Measurements from ENCODE around the gene SLC26A1.

DNA sequence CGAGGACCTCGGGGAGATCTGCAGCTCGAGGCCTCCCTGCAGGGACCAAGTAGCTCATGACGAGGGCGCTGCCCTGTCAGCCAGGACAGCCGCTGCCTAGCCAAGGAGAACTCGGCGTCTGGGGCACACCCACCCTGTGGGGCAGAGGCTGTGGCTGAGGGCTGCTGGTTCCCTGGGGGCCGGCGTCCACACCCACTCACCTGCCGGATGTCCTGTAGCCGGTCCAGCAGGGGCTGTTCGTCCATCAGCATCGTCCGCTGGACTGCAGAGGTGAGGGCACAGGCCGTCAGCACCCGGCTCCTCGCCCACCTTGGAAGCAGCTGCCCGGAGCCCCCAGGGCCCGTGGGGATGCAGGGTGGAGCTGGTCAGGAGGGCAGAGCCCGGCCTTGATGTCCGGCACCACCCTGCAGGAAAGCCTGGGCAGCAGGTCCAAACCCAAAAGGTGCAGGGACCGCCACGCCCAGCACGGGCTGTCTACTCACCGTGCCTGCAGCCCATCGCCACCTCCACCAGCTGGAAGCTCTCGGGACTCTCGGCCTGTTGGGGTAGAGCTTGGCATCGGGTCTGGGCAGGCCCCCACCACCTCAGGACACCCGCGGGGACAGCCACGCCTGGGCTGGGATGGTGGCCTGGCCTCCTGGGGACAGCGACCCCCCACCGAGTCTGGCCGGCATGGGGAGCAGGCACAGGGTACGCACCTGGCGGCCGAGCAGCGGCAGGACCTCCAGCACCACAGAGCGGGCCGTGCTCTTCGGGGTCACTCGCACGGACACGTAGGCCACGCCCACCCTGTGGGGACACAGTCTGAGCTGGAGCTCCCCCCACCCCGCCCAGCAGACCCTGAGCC is 26.7 kb downstream of the SLC26A1 start:
- TF ChIP-seq, protein P1, sequence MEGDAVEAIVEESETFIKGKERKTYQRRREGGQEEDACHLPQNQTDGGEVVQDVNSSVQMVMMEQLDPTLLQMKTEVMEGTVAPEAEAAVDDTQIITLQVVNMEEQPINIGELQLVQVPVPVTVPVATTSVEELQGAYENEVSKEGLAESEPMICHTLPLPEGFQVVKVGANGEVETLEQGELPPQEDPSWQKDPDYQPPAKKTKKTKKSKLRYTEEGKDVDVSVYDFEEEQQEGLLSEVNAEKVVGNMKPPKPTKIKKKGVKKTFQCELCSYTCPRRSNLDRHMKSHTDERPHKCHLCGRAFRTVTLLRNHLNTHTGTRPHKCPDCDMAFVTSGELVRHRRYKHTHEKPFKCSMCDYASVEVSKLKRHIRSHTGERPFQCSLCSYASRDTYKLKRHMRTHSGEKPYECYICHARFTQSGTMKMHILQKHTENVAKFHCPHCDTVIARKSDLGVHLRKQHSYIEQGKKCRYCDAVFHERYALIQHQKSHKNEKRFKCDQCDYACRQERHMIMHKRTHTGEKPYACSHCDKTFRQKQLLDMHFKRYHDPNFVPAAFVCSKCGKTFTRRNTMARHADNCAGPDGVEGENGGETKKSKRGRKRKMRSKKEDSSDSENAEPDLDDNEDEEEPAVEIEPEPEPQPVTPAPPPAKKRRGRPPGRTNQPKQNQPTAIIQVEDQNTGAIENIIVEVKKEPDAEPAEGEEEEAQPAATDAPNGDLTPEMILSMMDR (IDR thresholded peaks at IDR 0.05 in 4 of 5, conservative IDR thresholded peaks at IDR 0.05 in 1 of 5), result no peak
- TF ChIP-seq POLR2A (IDR thresholded peaks at IDR 0.05), result no peak

Measured in gastrocnemius medialis (tissue), 4 donors.